Measurements from ENCODE around the gene GPRC5C.
A peak's percentile ranks its signal among the peaks of the same experiment; 100 is the strongest.
"Not testable (repeated sequence)": the region's sequence is repeated elsewhere in the genome, so short reads cannot be mapped to it uniquely, and the experiment has no call there.

The GPRC5C gene

DNA sequence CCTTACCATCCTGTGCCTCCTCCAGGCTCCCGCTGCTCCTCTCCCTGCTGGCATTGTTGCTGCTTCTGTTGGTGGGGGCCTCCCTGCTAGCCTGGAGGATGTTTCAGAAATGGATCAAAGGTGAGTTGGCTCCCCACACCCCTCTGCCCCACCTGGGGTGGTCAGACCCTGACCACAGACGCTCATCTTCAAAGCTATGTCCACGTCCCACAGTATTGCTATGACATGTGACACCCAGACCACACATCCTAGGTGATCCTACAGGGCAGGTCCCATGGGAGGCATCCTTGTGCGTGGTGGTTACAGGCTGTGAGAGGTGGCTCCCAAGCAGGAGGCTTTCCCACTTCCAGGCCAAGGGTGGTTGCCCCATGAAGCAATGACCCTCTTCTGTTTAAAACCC lies 45.5 kb downstream of the GPRC5C start:
- no peak for DNase-seq

GRCh38 chr17:74478420-74479100 lies 46.7 kb downstream of the GPRC5C start:
- DNase-seq: peak; percentile 87

DNA sequence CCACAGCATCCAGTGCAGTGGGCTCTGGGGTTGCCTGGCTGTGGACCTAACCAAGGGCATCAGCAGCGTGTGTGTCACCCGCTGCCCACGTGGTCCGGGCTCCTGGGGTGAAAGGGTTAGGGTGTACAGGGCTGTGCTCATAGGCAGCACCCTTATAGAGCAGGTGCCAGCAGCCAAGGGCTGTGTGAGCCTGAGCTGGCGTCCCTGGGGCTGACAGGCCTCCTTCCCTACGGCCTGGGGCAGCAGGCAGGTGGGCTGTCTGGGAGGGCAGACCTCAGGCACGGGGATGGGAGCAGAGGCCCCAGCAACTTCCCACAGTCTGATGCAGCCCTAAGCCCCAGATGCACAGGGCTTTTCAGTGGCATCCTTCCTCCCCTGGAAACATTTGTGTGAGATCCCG lies 48.4 kb downstream of the GPRC5C start:
- DNase-seq: no peak

- DNase-seq: no peak
Observed at GRCh38 chr17:74481621-74482020, 49.7 kb downstream of the GPRC5C start.

- no peak for DNase-seq
Observed at GRCh38 chr17:74484066-74484465, 52.2 kb downstream of the GPRC5C start.

DNA sequence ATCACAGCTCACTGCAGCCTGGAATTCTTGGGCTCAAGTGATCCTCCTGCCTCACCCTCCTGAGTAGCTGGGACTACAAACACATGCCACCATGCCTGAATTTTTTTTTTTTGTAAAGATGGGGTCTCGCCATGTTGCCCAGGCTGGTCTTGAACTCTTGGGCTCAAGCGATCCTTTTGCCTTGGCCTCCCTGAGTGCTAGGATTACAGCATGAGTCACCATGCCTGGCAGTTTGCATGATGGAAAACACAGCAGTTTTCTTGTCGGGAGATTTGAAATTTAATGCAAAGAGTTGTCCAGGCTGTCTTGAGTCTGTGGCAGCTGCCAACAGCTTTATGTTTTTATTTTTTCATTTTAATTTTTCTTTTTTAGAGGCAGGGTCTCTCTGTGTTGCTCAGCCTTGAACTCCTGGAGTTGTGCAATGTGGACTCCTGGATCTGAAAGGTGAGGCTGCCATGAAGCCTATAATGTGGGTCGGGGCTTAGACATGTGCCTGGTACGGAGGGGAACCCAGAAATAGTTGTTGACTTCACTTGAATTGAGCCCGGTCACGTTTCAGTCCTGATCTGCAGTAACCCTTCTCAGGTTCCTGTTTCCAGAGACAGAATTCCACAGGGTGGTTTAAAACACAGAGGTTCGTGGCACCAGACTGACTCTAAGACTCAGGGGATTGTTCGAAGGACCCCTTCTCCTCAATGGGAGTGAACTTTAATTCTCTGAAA lies 53.3 kb downstream of the GPRC5C start:
- DNase-seq: no peak

GRCh38 chr17:74485841-74486240 lies 54.0 kb downstream of the GPRC5C start:
- no peak for DNase-seq

GRCh38 chr17:74488276-74488675 lies 56.4 kb downstream of the GPRC5C start:
- DNase-seq: not testable (repeated sequence)

DNA sequence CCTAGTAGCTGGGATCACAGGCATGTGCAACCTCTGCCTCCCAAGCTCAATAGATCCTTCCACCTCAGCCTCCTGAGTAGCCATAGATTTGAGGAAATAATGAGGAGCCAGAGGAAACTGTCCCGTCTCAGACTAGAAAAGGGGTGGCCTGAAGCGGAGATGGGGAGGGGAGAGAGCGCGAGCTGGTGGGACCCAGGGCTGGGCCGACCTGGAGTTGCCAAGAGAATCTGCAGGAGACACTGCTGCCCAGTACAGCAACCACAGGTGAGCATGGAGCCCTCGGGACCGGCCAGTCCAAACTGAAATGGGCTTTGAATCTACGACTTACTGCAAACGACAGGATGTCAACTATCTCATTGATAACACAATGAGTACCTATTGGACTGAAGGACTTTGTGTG lies 58.8 kb downstream of the GPRC5C start:
- no peak for DNase-seq

DNA sequence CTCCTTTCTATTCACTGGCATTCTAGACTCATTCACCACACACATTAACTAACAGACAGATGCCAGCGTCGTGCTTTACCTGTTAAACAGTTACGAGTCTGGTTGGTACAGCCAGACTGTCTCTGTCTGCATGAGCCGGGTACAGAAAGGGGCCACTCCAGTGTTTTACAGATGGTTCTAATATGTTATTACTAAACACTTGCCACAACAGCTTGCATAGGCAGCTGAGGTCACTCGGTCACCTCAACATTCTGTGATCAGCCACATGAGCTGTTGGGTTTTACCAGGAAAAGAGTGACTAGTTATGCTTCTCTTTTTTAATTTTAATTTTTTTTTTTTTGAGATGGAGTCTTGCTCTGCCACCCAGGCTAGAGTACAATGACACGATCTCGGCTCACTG lies 59.7 kb downstream of the GPRC5C start:
- DNase-seq: peak; percentile 19

GRCh38 chr17:74493331-74493833 lies 61.5 kb downstream of the GPRC5C start:
- DNase-seq: peak; percentile 79
